K562 (cell line): Measurements from ENCODE around the gene C10orf95. TPM values are rescaled to one million over a fixed set of nuclear protein-coding genes. Genes with fewer than 3 reads are reported as not detected.

ENCODE experiments used
- ATAC-seq: fragments of 200-7000 bp; cut with Tn5 transposase; 3 replicates; pipeline ENCODE4 v1.9.1; 2020; ENCODE audit warnings: moderate library complexity
- BruUV-seq: library from RNA; stranded (reverse); fragments of 400-500 nt; replicated peaks from 2 replicates; lab custom pipeline; 2021; lab: Mats Ljungman, UMichigan
- CTCF ChIA-PET: fragments of 300-600 bp; formaldehyde crosslinking; extraction: SDS; loops from one replicate; lab custom pipeline; 2021; ENCODE audit warnings: low intra/inter-chr PET ratio; lab: Yijun Ruan, JAX
- POLR2A ChIA-PET: fragments of 300-600, 350-650 bp; sonication (Branson Sonifier 250); formaldehyde crosslinking; extraction: SDS; loops from one replicate; lab custom pipeline; 2021; ENCODE audit warnings: antibody characterized with exemption, inconsistent platforms; lab: Yijun Ruan, JAX
- DNase-seq, 4 experiments: peaks; one replicate each; pipeline versions ENCODE4 v3.0.0 to v3.0.0-alpha.2; 2011 to 2018; ENCODE audit warnings: low spot score in 3 of 4, mixed read lengths in 3 of 4; ENCODE audit errors: extremely low read depth in 1 of 4
- FAIRE-seq: peaks from 2 replicates; lab custom pipeline; 2011; peaks lifted over from hg19 to GRCh38; lab: Jason Lieb, UNC
- H2AFZ ChIP-seq: 2 replicates; pipeline ENCODE4 v1.6.0; 2011; ENCODE audit warnings: low read depth, low read length, control low read depth, inconsistent platforms
- H3K27ac ChIP-seq: fragments of 200-600 bp; 3 replicates; pipeline ENCODE4 v1.8.0; 2011; ENCODE audit warnings: low read depth, mild to moderate bottlenecking, control low read depth, inconsistent platforms, low read length, moderate library complexity, mixed read lengths; ENCODE audit errors: extremely low read depth
- H3K27me3 ChIP-seq, 2 experiments: fragments of 300-600 bp in 1 of 2; 2 replicates in 1 of 2; 3 replicates in 1 of 2; pipeline versions ENCODE4 v1.6.0 to v1.8.0; 2011; ENCODE audit warnings: inconsistent platforms in 2 of 2, low read length in 2 of 2, mild to moderate bottlenecking in 1 of 2, mixed read lengths in 1 of 2, moderate library complexity in 1 of 2; ENCODE audit not compliant: control insufficient read depth in 2 of 2, insufficient read depth in 2 of 2
- H3K36me3 ChIP-seq: fragments of 300-600 bp; 3 replicates; pipeline ENCODE4 v1.8.0; 2011; ENCODE audit warnings: mild to moderate bottlenecking, low read length, inconsistent platforms; ENCODE audit not compliant: control insufficient read depth, insufficient read depth
- H3K4me1 ChIP-seq, 2 experiments: fragments of 200-600 bp in 1 of 2; replicated peaks in 1 of 2; 2 replicates in 1 of 2; 3 replicates in 1 of 2; pipeline versions ENCODE4 v1.5.1 to v1.8.0; 2011; ENCODE audit warnings: inconsistent platforms in 2 of 2, low read length in 2 of 2, mild to moderate bottlenecking in 1 of 2, mixed read lengths in 1 of 2, moderate library complexity in 1 of 2; ENCODE audit not compliant: control insufficient read depth in 2 of 2, insufficient read depth in 2 of 2
- H3K4me2 ChIP-seq: 2 replicates; pipeline ENCODE4 v1.6.1; 2011; ENCODE audit warnings: low read length, control low read depth, inconsistent platforms, mixed read lengths; ENCODE audit not compliant: insufficient read depth
- H3K4me3 ChIP-seq: fragments of 200-600 bp; sonication (generic), shearing (Covaris generic); 2 replicates; pipeline ENCODE4 v1.5.1; 2016; ENCODE audit warnings: control low read depth, inconsistent platforms
- H3K79me2 ChIP-seq: fragments of 200-600 bp; 3 replicates; pipeline ENCODE4 v1.8.0; 2011; ENCODE audit warnings: low read length, inconsistent platforms; ENCODE audit not compliant: control insufficient read depth, insufficient read depth
- H3K9ac ChIP-seq, 2 experiments: 2 replicates each; pipeline versions ENCODE4 v1.6.0 to v1.6.1; 2011; ENCODE audit warnings: low read depth in 2 of 2, low read length in 2 of 2, control low read depth in 1 of 2, inconsistent platforms in 1 of 2, mild to moderate bottlenecking in 1 of 2, mixed read lengths in 1 of 2; ENCODE audit not compliant: insufficient read depth in 1 of 2
- H3K9me1 ChIP-seq: one replicate; pipeline ENCODE4 v1.6.0; 2011; ENCODE audit warnings: inconsistent platforms, mild to moderate bottlenecking, low read length, moderate library complexity; ENCODE audit not compliant: control insufficient read depth, insufficient read depth
- H3K9me3 ChIP-seq: replicated peaks from 2 replicates; pipeline ENCODE4 v1.5.1; 2011; ENCODE audit warnings: low read depth, low read length, inconsistent platforms; ENCODE audit not compliant: control insufficient read depth, insufficient read depth
- H4K20me1 ChIP-seq: replicated peaks from 2 replicates; pipeline ENCODE4 v1.6.1; 2011; ENCODE audit warnings: low read length, inconsistent platforms, mixed read lengths; ENCODE audit not compliant: control insufficient read depth, insufficient read depth
- BRF2 ChIP-seq: IDR thresholded peaks from 3 replicates; pipeline ENCODE4 v1.6.1; 2011; ENCODE audit warnings: borderline replicate concordance, mild to moderate bottlenecking; ENCODE audit not compliant: insufficient read length, insufficient read depth
- ELF1 ChIP-seq: fragments of 200-800 bp; sonication (Bioruptor generic); IDR thresholded peaks from 2 replicates; pipeline ENCODE4 v1.6.1; 2016; ENCODE audit warnings: missing genetic modification characterization, missing compliant biosample characterization
- FOSL1 ChIP-seq: fragments of 200-800 bp; sonication (Bioruptor generic); conservative IDR thresholded peaks from 2 replicates; pipeline ENCODE4 v1.6.1; 2016; ENCODE audit warnings: missing genetic modification characterization, missing compliant biosample characterization
- L3MBTL2 ChIP-seq: fragments of 450-650 bp; IDR thresholded peaks from 2 replicates; pipeline ENCODE4 v1.6.1; 2016; ENCODE audit warnings: mild to moderate bottlenecking, moderate library complexity
- MCM2 ChIP-seq: fragments of 450-650 bp; IDR thresholded peaks from 2 replicates; pipeline ENCODE4 v1.6.1; 2017; ENCODE audit warnings: low read depth, mild to moderate bottlenecking
- MCM7 ChIP-seq, 2 experiments: fragments of 450-650 bp; IDR thresholded peaks; 2 replicates each; pipeline ENCODE4 v1.6.1; 2016 to 2018
- SETDB1 ChIP-seq: IDR thresholded peaks from one replicate; pipeline ENCODE4 v1.6.1; 2012; ENCODE audit warnings: low read length, control low read depth, inconsistent platforms
- SMC3 ChIP-seq: conservative IDR thresholded peaks from 2 replicates; pipeline ENCODE4 v1.6.1; 2011; ENCODE audit warnings: low read depth, low read length, improper control_type of control experiment; ENCODE audit not compliant: insufficient read depth
- SNIP1 ChIP-seq: fragments of 450-650 bp; IDR thresholded peaks from 2 replicates; pipeline ENCODE4 v1.7.1; 2017; ENCODE audit warnings: low read depth, mild to moderate bottlenecking
- ZNF124 ChIP-seq: sonication (generic); formaldehyde crosslinking; IDR thresholded peaks from 2 replicates; pipeline ENCODE4 v1.8.1; 2022; ENCODE audit warnings: missing genetic modification reagents
- ZNF143 ChIP-seq: sonication (generic); formaldehyde crosslinking; IDR thresholded peaks from 2 replicates; pipeline ENCODE4 v1.9.0; 2022; ENCODE audit warnings: mild to moderate bottlenecking, missing genetic modification reagents
- WGBS: fragments of 100-300 bp; shearing (Covaris generic); methylation state at CpG from one replicate; pipeline ENCODE4 v1.1.6; 2016; ENCODE audit warnings: low coverage, mixed read lengths; ENCODE audit not compliant: insufficient coverage; ENCODE audit errors: missing lambda C conversion rate; 5-methylcytosine and 5-hydroxymethylcytosine counted together
- in situ Hi-C: fragments of 300-500 bp; cut with MboI; formaldehyde crosslinking; loops from 4 replicates; pipeline ENCODE4 v1.15.0; 2018; ENCODE audit warnings: inconsistent platforms, mixed read lengths
- intact Hi-C: fragments of 100-400 bp; cut with micrococcal nuclease; formaldehyde crosslinking; loops from 2 replicates; pipeline ENCODE4 v1.14.2; 2022
- polyA plus RNA-seq, 8 experiments: library from polyadenylated mRNA; depleted of rRNA in 4 of 8; stranded (reverse) in 5 of 8; unstranded in 3 of 8; fragments of >200 nt; fragmentation: Nextera tagmentation in 2 of 8; fragmentation: Illumina TruSeq in 1 of 8; extraction: Ambion mirVana in 2 of 8; extraction: Trizol in 1 of 8; gene quantifications; 2 replicates each; pipeline versions ENCODE4 v1.2.1 to v1.2.3, GENCODE V29; 2011 to 2014; ENCODE audit warnings: inconsistent platforms in 1 of 8, missing spikeins in 1 of 8
- total RNA-seq, 7 experiments: library from RNA; depleted of rRNA in 6 of 7; stranded (reverse); fragments of >200 nt in 6 of 7; fragmentation: Illumina TruSeq in 2 of 7; extraction: Trizol in 2 of 7; gene quantifications; 2 replicates each; pipeline versions ENCODE4 v1.2.1 to v1.2.3, GENCODE V29; 2011 to 2021; ENCODE audit warnings: low replicate concordance in 1 of 7
- TF ChIP-seq, protein P1 (sequence below): fragments of 250-450 bp; sonication (Bioruptor Pico); IDR thresholded peaks from 2 replicates; pipeline ENCODE4 v1.8.0; 2021; ENCODE audit warnings: moderate library complexity, mild to moderate bottlenecking, inconsistent platforms

The C10orf95 gene
- total and polyA plus RNA-seq, 9 of the 15 experiments (the other 6 are each of a cell fraction or from before 2014, with no cell fraction given): 0.03 to 0.41 (median 0.17) TPM; not detected in 1

GRCh38 chr10:102413806-102414561, 37.4 kb downstream of the C10orf95 start:
- ChIA-PET POLR2A (interaction anchor here (1.0 kb wide), 1 partner anchor 12 kb away, joined by 3 read pairs; no protein-coding TSS in a partner anchor), CTCF (no interaction called here)
- Histone ChIP-seq H2AFZ (no peak overlapping the region), H3K79me2 (no peaks in the 10 kb centered on the region), H3K4me3 (no peak overlapping the region), H3K27me3 (peaks cover 10 to 37% of the 10 kb centered on the region in 2 experiments; a peak in 3 of 5 replicates), H3K9ac (no peak overlapping the region), H3K36me3 (no peaks in the 10 kb centered on the region), H3K9me1 (no peaks in the 10 kb centered on the region), H3K4me2 (no peak overlapping the region), H4K20me1 (no peaks in the 10 kb centered on the region), H3K4me1 (peaks cover 0 to 35% of the 10 kb centered on the region in 2 experiments; a peak in 3 of 5 replicates), H3K27ac (no peak overlapping the region), H3K9me3 (no peaks in the 10 kb centered on the region)
- in situ Hi-C loops (no loop called here), intact Hi-C loops (no loop called here)
- WGBS: 6% methylated on average over 6 of the region's 16 CpGs
- DNase-seq: no peak
- no peak for ATAC-seq
- BruUV-seq: no TSS peak
- no peak for TF ChIP-seq MCM7 (IDR thresholded peaks at IDR 0.05)
- no peak for TF ChIP-seq SETDB1
- no peak for TF ChIP-seq MCM2
- no peak for TF ChIP-seq SMC3
- no peak for TF ChIP-seq ZNF124
- TF ChIP-seq FOSL1 (tag): no peak
- no peak for TF ChIP-seq SNIP1
- no peak for TF ChIP-seq BRF2
- no peak for TF ChIP-seq ZNF143 (CRISPR knock-in tag)
- TF ChIP-seq ELF1: no peak
- TF ChIP-seq L3MBTL2: no peak
- TF ChIP-seq, protein P1, sequence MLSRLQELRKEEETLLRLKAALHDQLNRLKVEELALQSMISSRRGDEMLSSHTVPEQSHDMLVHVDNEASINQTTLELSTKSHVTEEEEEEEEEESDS: no peak
- FAIRE-seq: no peak
